HG03045 (cell line): Measurements from ENCODE around the gene SNX15.
"Not testable (repeated sequence)": the region's sequence is repeated elsewhere in the genome, so short reads cannot be mapped to it uniquely, and the experiment has no call there.

Experiments
- ATAC-seq: cut with Tn5 transposase; IDR thresholded peaks from one replicate; pipeline ENCODE4 v1.9.1; 2021; ENCODE audit warnings: mild to moderate bottlenecking, moderate library complexity; ENCODE audit not compliant: unreplicated experiment

The SNX15 gene

DNA sequence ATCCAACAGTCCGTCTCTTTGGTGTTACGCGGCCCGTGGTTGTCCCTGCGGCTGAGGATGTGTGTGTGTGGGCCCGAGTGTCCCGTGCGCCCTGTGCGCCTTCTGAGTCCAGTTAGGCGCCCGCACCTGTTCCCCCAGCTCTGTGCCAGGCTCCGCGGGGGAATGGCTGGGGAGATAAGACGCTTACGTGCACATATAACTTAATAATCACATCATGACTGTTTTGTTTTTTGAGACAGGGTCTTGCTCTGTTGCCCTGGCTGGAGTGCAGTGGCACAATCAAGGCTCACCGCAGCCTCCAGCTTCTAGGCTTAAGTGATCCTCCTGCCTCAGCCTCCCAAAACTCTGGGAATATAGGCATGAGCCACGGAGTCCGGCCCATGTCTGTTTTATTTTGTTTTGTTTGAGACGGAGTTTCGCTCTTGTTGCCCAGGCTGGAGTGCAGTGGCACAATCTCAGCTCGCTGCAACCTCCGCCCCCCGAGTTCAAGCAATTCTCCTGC lies 12.5 kb upstream of the SNX15 start:
- ATAC-seq: no peak

DNA sequence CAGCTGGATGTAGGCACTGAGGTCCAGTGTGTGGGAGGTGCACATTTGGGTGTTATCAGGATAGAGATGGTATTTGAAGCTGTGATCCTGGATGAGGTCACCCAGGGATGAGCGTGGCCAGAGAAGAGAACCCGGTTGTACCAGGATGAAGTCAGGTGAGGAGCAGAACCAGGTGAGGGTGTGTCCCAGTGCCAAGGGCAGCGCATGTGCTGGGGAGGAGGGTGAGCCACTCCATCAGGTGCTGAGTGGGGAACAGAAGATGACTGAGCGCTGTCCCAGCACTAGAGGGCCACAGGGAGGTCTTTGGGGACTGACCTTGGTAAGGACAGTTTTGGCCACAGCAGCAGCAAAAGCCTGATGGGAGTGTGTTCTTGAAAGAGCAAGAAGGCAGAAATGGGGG lies 10.5 kb upstream of the SNX15 start:
- no peak for ATAC-seq

DNA sequence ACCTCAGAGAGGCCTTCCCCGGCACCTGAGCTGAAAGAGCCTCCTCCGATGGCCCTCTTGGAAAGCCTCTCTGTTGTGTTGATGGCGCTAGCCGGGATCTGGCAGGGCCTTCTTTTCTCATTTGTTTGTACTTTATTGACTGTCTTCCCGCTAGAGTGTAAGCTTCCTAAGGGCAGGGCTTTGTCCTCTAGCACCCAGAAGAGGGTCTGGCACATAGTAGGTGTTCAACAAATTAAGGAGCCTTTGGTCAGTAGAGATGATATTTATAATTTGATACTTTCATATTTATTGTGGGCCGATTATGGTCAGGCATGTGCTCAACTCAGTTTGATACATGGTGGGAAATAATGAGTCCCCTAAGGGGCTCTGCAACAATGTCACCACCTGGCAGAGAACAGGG lies 9.3 kb upstream of the SNX15 start:
- ATAC-seq: no peak

DNA sequence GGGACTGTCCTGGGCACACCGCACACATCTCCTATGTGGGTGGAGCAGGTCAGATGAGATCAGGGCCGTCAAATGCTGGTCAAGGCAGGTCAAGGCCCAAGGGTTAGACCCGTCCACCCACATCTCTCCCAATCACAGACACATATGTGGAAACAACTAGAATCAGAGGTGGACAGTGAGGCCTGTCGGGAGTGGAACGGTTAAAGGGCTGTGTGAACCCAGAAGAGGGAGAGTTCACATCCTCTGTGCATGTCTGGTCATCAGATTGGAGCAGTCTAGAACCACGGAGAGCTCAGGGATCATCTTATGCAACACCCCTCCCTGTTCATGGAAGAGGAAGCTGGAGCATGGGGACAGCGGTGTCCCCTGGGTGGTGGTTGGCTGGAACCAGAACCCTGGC lies 7.4 kb upstream of the SNX15 start:
- no peak for ATAC-seq

DNA sequence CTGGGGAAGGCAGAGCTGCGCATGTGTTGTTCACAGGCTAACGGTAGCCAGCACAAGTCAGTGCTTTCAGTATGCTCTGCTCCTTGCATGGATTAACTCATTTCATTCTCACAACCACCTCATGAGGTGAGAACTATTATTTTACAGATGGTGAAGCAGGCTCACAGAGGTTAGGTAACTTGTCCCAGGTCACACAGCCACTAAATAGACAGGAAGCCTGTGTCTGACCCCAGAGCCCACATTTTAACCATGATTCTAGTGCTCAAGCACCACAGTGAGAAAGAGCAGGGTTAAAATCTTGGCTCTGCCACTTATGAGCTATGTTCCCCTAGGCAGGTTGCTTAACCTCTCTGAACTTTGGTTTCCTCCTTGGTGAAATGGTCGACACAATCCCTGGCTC lies 6.2 kb upstream of the SNX15 start:
- no peak for ATAC-seq

DNA sequence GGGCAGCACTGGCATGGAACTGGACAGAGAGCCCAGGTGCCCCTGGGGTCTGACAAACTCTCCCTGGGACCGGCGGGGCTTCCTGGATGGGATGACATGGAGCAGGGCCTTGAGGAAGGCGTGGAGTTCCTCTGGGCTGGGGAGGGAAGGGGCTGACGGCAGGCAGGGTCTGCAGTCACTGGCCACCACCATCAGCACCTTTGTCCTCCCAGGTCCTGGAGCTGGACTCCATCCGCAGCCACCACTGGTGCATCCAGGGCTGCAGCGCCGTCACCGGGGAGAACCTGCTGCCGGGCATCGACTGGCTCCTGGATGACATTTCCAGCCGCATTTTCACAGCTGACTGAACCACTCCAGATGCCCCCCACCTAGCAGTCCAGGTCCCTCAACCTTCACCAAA lies 5.7 kb upstream of the SNX15 start:
- ATAC-seq: no peak

DNA sequence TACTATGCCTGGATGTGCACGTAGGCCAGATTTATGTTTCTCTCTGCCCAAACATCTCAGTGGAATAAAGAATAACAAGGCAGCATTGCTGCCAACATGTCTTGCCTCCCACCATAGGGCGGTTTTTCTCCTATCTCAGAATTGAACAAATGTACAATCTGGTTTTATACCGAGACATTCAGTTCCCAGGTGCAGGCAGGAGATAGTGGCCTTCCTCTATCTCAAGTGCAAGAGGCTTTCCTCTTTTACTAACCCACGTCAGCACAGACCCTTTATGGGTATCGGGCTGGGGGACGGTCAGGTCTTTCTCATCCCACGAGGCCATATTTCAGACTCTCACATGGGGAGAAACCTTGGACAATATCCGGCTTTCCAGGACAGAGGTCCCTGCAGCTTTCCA lies 3.7 kb upstream of the SNX15 start:
- not testable (repeated sequence) for ATAC-seq

DNA sequence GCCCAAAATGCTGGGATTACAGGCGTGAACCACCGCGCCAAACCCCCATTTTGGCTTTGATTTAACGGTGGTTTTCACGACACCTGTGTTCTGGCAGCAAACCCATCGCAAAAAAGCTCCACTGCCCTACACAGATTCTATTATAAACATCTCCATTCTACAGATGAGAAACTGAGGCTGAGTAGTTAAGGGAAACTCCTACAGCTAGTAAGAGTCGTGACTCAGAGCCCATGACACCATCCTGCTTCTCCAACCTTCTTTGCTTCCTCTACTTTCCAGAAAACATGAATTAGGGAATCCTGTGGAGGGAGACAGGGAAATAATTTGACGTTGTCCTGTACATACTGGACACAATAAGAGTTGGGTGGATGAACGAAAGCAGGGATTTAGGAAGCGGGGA lies 429 bp upstream of the SNX15 start:
- no peak for ATAC-seq

DNA sequence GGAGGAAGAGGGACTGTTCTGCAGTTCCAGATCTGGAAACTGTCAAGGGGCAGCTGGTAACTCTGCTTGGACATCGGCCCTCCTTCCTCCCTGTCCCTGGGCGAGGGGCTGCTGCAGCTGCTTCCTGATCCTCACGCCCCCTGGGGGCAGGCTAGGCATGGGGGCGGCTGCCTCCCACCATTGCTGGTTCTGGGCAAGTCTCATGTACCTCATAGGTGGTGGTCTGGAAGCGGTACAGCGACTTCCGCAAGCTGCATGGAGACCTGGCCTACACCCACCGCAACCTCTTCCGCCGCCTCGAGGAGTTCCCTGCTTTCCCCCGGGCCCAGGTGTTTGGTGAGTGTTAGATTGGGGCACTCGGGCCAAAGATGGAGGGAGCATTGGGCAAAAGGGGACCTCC lies 5.0 kb downstream of the SNX15 start:
- ATAC-seq: no peak

DNA sequence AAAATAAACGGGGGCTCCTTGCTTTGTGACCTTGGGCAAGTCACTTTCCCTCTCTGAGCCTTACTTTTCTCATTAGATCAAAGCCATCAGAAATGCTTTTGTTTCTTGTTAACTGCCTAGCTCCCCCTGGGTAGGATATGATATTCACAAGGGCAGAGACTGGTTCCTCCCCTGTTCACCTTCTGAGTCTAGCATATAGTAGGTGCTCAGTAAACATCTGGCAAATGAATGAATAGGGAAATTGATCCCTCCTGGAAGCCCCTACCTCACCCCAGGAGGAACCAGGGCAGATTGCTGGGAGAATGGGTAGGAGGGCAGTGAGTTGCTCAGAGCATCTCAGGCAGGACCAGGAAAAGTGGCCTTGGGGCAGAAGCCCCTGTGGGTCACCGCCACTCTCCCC lies 7.2 kb downstream of the SNX15 start:
- no peak for ATAC-seq

DNA sequence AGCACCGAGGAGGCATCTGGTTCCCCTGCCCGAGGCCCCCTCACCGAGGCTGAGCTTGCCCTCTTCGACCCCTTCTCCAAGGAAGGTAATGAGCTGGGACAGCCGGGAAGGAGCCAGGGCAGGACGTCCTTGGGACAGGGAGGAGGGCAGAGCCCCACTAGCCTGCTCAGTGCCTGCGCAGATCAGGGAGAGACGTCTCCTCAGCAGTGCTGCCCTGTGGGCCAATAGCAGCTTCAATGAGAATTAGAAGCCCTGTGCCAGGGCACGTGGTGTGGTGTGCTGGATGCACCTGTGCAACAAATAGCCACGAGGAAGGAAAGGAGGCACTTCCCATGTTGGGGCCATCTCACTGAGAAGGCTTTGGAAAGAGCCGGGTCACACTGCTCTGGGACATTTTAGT lies 8.3 kb downstream of the SNX15 start:
- ATAC-seq: no peak

DNA sequence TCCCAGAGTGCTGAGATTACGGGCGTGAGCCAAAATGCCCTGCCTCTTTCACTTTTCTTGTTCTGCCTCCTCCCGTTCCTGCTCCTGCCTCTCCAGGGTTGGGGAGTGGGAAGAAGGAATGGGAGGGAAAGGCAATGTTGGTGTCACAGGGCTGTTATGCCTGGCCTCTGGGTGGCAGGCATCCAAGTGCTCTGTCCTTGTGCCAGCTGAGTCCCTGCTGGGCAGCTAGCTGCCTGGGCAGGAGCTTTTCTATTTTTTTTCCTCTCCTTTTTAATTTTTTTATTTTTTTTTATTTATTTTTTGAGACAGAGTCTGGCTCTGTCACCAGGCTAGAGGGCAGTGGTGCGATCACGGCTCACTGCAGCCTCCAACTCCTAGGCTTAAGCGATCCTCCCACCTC lies 9.7 kb downstream of the SNX15 start:
- ATAC-seq: no peak

DNA sequence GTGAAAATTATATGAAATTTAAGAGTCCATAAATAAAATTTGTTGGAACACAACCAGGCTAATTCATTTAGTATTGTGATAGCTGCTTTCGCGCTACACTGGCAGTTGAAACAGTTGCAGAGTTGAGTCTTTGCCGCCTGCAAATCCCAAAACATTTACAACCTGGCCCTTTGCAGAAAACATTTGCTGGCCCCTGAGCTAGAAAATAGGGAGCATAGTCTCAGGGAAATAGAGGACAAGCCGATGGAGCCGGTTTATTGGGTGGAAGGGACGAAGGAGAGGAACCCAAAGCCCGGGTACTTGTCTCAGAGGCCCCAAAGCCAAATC lies 13.2 kb downstream of the SNX15 start:
- no peak for ATAC-seq

DNA sequence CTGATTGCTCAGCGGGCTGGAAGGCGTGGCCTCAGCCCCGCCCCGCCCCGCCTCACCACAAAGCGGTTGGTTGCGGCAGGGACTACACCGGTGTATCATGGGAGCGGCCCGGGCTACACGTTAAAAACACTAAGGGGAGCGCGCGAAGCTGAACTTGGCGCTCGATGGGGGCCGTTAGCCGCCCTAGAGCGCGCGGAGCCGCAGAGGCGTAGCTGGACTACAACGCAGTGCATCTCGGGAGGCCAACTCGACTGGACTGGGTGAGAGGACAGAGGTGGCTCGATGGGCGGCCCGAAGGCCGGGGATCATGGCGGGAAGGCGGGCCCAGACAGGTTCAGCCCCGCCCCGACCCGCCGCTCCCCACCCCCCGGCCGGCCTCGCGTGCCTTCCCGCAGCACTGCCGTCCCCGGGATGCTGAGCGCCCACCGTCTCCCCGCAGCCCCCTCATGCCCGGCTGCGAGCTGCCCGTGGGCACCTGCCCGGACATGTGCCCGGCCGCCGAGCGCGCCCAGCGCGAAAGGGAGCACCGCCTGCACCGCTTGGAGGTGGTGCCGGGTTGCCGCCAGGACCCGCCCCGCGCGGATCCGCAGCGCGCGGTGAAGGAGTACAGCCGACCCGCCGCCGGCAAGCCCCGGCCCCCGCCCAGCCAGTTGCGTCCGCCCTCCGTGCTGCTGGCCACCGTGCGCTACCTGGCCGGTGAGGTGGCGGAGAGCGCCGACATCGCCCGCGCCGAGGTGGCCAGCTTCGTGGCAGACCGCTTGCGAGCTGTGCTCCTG lies 13.8 kb downstream of the SNX15 start, which contains the start of gene SAC3D1:
SAC3D1 (plus strand) TSS at position 364 of the 776 bp plus-strand sequence; CDS start at position 447, 83 bp downstream.
- peak; percentile 82 for ATAC-seq

DNA sequence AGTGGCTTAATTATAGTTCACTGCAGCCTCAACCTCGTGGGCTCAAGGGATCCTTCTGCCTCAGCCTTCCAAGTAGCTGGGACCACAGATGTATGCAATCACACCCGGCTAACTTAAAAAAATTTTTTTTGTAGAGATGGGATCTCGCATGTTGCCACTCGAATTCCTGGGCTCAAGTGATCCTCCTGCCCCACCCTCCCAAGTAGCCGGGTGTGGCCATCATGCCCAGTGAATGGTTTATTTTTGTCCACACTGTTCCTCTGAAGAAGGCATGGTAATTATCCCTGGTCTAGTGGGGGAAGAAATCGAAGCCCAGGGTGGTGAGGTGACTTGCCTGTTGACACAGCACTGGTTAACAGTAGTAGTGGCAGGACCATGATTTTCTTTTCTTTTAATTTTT lies 15.7 kb downstream of the SNX15 start:
- ATAC-seq: no peak

DNA sequence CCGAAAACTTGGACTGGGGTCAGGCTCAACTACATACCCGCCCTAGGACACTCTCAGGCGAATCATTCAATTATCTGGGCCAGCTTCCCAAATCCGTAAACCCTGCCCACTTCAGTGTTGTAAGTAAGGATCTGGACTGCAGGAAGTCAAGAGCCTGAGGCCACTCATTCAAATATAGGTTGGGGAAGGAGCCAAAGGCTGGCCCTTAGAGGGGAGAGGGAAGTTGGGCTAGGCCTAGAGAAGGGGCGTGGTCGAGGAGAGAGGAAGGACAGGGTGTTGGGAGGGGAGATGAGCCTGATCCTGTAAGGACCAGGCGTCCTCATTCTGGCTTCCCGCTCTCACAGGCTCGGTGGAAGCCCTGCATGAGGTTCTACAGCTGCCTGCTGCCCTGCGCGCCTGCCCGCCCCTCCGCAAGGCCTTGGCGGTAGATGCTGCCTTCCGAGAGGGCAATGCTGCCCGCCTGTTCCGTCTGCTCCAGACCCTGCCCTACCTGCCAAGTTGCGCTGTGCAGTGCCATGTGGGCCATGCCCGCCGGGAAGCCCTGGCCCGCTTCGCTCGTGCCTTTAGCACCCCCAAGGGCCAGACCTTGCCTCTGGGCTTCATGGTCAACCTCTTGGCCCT lies 16.8 kb downstream of the SNX15 start:
- no peak for ATAC-seq

DNA sequence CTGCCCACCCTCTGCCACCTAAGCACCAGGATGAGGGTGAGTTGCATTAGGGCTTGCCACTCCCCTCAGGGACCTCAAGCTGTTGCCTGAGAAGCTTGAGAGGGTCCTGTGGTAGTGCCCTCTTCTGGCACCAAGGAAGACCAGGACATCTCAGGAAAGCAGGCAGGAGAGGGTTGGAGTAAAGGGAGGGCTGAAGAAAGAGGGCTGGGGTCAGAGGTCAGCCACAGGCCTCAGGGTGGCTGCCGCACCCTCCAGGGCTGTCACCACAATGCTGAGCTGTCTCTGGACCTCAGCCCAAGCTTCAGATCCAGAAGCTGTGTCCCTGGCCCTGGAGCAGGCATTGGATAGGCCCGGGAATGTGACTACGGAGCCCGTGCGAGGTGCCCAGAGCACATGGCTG lies 17.8 kb downstream of the SNX15 start:
- ATAC-seq: no peak

DNA sequence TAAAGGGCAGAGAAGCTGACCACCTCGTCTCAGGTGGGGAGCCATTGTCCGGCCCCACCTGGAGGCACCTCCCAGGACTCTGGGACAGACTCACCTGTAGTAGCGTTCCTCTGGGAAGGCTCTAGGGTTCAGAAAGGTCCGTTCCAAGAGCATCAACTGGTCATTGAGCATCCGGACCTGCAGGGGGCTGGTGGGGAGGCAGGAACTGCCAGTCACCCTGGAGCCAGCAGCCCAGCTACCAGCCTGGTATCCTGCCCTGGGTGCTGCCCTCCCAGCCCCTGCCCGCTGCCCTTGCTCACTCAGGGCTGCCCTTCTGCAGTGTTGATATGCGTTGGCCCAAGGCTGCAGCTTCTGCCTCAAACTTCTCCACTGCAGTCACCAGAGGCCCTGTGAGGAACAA lies 18.5 kb downstream of the SNX15 start:
- ATAC-seq: no peak

DNA sequence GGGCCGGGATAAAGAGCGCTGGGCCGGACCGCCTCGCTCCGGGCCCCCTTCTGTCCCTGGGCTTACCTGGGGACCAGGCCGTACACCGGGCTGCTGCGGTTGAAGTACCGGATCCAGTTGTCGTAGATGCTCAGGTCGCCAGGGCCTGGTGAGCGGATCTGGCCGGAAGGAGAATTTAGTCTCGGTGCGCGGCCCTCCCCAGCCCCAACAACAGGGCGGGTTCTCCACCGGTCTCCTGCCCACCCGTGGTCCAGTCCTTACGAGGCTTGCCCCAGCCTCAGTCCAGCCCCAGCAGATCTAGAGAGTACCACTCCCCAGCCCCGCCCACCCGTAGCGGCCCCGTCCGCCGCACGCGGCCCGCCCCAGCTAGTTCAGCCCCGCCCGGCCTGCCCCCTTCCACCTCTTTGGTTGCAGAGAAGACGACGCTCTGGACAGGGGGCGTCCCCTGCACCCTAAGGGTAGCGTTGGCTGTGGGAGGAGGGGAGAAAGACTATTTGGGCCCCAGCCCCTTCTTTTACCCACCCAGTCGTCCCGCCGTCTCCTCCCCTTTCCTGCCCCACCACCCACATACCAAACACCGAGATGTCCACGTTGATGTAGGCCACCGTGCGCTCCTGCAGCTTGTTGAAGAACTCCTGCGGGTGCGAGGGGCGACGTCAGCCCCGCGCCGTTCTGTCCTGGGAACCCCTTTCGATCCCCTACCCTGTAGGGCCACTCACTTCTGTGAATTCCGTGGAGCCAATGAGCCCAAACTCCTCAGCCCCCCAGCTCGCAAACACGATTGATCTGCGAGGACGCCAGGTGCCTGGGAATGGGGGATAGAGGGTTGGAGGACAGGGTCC lies 20.6 kb downstream of the SNX15 start:
- ATAC-seq: no peak

DNA sequence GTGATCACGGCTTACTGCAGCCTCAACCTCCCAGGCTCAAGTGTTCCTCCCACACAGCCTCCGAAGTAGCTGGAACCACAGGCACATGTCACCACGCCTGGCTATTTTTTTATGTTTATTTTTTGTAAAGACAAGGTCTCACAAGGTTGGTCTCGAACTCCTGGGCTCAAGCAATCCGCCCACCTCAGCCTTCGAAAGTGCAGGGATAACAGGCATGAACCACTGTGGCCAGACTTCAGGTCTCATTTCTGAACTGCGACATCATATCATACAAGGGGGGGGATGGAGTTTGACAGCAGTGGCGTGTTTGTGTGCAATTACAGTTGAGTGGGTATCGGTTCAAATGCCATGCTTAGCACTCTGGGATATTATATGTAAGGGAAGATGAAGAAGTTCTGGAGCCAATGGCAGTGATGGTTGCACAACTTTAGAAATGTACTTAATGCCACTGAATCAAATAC lies 24.2 kb downstream of the SNX15 start:
- ATAC-seq: no peak

DNA sequence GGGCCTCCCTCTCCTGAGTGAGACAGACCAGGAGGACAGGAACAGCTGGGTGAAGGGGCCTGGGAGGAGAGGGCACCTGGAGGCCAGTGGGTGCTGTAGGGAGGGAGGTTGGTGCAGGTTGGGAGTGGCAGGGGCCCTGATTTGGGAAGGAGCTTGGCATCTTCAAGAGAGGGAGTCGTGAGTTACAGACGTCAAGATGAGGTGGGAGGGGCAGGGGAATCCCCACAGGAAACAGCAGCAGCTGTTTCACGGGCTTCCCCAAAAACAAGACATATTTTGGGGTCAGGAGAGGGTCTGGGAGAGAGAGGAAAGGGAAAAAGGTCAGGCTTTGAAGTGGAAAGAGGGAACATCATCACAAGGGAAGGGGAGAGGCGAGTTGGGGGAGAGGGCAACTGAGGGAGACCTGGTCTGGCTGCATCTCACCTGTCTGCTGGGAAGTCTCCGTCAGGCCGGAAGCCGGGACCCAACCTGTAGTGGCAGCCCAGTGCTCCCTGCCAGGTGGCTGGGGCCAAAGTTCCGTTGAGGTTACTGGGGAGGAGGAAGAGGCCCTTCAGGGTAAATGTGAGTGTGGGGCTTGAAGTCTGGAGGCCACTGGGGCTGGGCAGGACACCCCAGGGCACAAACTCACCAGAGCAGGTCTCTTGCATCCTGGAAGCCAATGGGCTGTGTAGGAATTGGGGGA lies 26.7 kb downstream of the SNX15 start:
- no peak for ATAC-seq
